Measurements from ENCODE around the gene FAM241A.

FAM241A gene

DNA sequence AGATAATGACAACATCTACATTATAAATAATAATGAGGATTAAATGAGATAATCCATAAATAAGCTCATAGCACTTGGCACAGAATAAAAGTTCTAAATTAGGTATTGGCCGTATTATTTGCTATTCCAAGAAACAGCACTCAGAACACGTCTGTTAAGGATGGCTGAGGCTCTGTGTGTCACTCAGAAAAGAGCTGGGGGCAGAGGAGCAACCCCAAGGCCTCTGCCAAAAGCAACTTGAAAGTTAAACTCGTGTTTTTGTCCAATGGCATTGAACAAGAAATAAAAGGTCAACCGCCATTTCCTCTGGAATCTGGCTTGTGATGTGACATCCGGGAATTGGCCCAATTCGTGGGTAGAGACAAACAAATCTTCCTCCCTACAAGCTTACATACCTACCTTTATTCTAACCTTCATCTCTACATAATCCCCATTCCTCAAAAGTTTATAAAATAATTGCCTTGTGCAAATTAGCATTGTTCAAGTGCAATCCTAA is 42.3 kb upstream of the FAM241A start:
- no peaks in the 10 kb centered on the region for H3K36me3 ChIP-seq (ENCODE audit: low read length)
- H3K4me3 ChIP-seq (ENCODE audit: insufficient read depth, low read length, poor library complexity, severe bottlenecking): no peak overlapping the region
- H3F3A ChIP-seq (ENCODE audit: insufficient read depth): no peaks in the 10 kb centered on the region
- no peaks in the 10 kb centered on the region for H3K79me2 ChIP-seq (ENCODE audit: insufficient read depth, low read length)
- H3K27me3 ChIP-seq (ENCODE audit: low read length): no peaks in the 10 kb centered on the region
- H3K9ac ChIP-seq (ENCODE audit: low read length): no peak overlapping the region
- no peak overlapping the region for H3K27ac ChIP-seq (ENCODE audit: low read depth, low read length)
- no peak overlapping the region for H3K4me2 ChIP-seq (ENCODE audit: low read depth, low read length, poor library complexity, severe bottlenecking)
- no peaks in the 10 kb centered on the region for H3K9me2 ChIP-seq (replicated peaks; ENCODE audit: insufficient read depth, low read length)
- no peak overlapping the region for H2AFZ ChIP-seq (ENCODE audit: low read depth, low read length, severe bottlenecking)
- no peak for TF ChIP-seq EZH2phosphoT487 (conservative IDR thresholded peaks at IDR 0.05; ENCODE audit: low read length)
- TF ChIP-seq, protein P1, sequence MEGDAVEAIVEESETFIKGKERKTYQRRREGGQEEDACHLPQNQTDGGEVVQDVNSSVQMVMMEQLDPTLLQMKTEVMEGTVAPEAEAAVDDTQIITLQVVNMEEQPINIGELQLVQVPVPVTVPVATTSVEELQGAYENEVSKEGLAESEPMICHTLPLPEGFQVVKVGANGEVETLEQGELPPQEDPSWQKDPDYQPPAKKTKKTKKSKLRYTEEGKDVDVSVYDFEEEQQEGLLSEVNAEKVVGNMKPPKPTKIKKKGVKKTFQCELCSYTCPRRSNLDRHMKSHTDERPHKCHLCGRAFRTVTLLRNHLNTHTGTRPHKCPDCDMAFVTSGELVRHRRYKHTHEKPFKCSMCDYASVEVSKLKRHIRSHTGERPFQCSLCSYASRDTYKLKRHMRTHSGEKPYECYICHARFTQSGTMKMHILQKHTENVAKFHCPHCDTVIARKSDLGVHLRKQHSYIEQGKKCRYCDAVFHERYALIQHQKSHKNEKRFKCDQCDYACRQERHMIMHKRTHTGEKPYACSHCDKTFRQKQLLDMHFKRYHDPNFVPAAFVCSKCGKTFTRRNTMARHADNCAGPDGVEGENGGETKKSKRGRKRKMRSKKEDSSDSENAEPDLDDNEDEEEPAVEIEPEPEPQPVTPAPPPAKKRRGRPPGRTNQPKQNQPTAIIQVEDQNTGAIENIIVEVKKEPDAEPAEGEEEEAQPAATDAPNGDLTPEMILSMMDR (IDR thresholded peaks at IDR 0.05; ENCODE audit: insufficient read depth, low read length, poor library complexity, severe bottlenecking): no peak
- no peaks in the 10 kb centered on the region for H3K9me3 ChIP-seq (ENCODE audit: insufficient read depth, low read length)
- no peaks in the 10 kb centered on the region for H4K20me1 ChIP-seq (ENCODE audit: low read depth, low read length)

DNA sequence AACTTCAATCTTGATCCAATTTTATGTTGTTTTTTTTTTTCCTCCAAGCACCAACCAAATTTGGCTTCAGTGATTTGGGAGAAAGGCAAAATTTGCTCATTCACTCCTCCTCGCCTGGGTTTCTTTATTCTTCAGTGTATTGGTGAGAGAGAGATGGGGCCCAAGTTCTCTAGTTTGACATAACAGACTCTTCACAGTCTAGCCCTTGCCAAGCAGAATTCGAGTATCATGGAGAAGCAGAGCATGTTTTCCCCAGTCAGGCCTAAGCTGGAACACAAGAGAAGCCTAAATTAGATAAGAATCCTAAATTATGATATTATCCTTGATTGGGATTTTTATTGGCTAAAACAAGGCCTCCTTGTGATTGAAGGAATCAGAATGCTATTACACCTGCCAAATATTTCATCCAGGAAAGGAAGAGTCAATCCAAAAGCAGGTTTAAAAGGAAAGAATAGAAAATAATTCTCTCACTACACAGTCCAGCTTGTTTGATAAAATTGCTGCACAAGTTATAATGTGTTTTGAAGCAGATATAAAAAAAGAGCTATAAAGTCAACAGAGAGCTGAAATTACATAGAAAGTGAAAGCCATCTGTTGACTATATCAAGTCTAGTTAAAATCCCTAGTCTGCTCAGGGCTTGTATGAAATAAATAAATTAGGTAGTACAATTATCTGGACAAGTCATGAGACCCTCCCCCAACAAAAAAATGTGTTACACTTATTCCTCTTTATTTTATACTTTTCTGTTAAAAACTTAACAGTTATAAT is 39.9 kb upstream of the FAM241A start:
- H3K9me2 ChIP-seq (replicated peaks; ENCODE audit: insufficient read depth, low read length): no peaks in the 10 kb centered on the region
- no peaks in the 10 kb centered on the region for H3K27me3 ChIP-seq (ENCODE audit: low read length)
- no peaks in the 10 kb centered on the region for H3K79me2 ChIP-seq (ENCODE audit: insufficient read depth, low read length)
- no peak overlapping the region for H3K4me3 ChIP-seq (ENCODE audit: insufficient read depth, low read length, poor library complexity, severe bottlenecking)
- H3K27ac ChIP-seq (ENCODE audit: low read depth, low read length): no peak overlapping the region
- TF ChIP-seq EZH2phosphoT487 (conservative IDR thresholded peaks at IDR 0.05; ENCODE audit: low read length): no peak
- H4K20me1 ChIP-seq (ENCODE audit: low read depth, low read length): no peaks in the 10 kb centered on the region
- H3K36me3 ChIP-seq (ENCODE audit: low read length): no peaks in the 10 kb centered on the region
- no peaks in the 10 kb centered on the region for H3F3A ChIP-seq (ENCODE audit: insufficient read depth)
- no peak overlapping the region for H2AFZ ChIP-seq (ENCODE audit: low read depth, low read length, severe bottlenecking)
- H3K4me2 ChIP-seq (ENCODE audit: low read depth, low read length, poor library complexity, severe bottlenecking): no peak overlapping the region
- H3K9ac ChIP-seq (ENCODE audit: low read length): no peak overlapping the region
- no peaks in the 10 kb centered on the region for H3K9me3 ChIP-seq (ENCODE audit: insufficient read depth, low read length)

DNA sequence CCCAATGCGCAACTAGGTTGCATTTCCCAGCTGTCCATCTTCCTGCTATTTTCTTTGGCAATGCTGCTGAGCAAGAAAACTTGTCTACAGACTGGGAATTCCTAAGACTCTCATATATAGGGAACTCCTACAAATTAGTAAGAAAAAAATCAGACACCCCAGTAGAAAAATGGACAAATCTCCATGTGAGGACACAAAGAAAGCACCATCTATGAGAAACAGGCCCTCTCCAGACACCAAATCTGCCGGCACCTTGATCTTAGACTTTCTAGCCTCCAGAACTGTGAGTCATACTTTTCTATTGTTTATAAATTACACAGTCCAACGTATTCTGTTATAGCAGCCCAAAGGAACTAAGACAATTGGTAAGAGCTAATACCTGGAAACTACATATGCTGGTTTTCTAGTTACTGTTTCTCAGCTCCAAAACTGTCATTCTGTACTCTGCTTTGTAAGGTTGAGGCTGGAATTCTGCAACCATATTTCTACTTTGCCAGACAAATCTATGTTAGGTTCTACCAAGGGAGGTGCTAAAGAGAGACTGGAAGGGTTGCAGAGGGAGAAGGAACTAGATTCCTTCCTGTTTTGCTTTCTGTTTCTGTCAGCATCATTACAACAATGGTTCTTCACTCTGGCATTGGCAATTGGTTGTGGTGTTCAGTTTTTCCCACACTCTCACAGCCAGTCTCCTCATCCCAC is 35.7 kb upstream of the FAM241A start:
- Histone ChIP-seq H3K4me2 (ENCODE audit: low read depth, low read length, poor library complexity, severe bottlenecking) (no peak overlapping the region), H2AFZ (ENCODE audit: low read depth, low read length, severe bottlenecking) (no peak overlapping the region), H3K9ac (ENCODE audit: low read length) (no peak overlapping the region)

More for the DNA sequence above, 35.7 kb upstream of the FAM241A start:
- Histone ChIP-seq H4K20me1 (ENCODE audit: low read depth, low read length) (no peaks in the 10 kb centered on the region), H3K9me2 (replicated peaks; ENCODE audit: insufficient read depth, low read length) (no peaks in the 10 kb centered on the region), H3K79me2 (ENCODE audit: insufficient read depth, low read length) (no peaks in the 10 kb centered on the region), H3F3A (ENCODE audit: insufficient read depth) (no peaks in the 10 kb centered on the region), H3K4me3 (ENCODE audit: insufficient read depth, low read length, poor library complexity, severe bottlenecking) (no peak overlapping the region), H3K27me3 (ENCODE audit: low read length) (no peaks in the 10 kb centered on the region), H3K27ac (ENCODE audit: low read depth, low read length) (no peak overlapping the region), H3K9me3 (ENCODE audit: insufficient read depth, low read length) (no peaks in the 10 kb centered on the region), H3K36me3 (ENCODE audit: low read length) (no peaks in the 10 kb centered on the region)
- TF ChIP-seq EZH2phosphoT487 (conservative IDR thresholded peaks at IDR 0.05; ENCODE audit: low read length): no peak
- TF ChIP-seq, protein P1 (IDR thresholded peaks at IDR 0.05; ENCODE audit: insufficient read depth, low read length, poor library complexity, severe bottlenecking): no peak
